ENCODE results near the gene FBLN1.

Gene FBLN1

DNA sequence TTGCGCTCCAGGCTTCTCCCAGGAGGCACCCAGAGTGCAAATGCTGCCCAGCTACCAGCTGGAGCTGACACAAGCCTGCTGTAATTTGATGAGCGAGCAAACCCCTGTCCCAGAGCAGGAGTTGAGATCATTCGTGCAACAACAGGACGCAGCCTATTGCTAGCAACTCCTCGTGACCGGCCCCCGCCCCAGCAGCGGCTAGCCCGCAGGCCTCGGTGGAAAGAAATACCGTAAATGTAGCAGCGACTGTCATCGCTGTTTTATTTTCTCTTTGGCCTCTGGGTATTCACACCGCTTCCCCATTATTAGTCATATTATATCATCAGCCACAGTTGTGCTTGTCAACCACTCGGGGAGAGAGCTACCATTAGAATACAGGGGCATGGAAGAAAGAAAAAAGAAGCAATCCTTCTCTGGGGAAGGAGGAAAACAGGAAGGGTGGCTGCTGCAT is 109.8 kb downstream of the FBLN1 start:
- no peak overlapping the region for H3K27ac ChIP-seq (ENCODE audit: extremely low read depth, low read depth, low read length)
- no peaks in the 10 kb centered on the region for H3K36me3 ChIP-seq (ENCODE audit: control insufficient read depth in 2 of 2, insufficient read depth in 1 of 2, low read length in 2 of 2)
- POLR2A ChIA-PET, result interaction anchor here (0.5 kb wide), 1 partner anchor 214 kb away, joined by 4 read pairs; no protein-coding TSS in a partner anchor
- TF ChIP-seq ZNF623 (tag by site-specific recombination; IDR thresholded peaks at IDR 0.05) (no peak), TRIM28 (IDR thresholded peaks at IDR 0.05; ENCODE audit: borderline replicate concordance, low read length) (peak; percentile 79)
- H3K4me3 ChIP-seq (ENCODE audit: low read depth, low read length), result no peak overlapping the region
- H3K9me3 ChIP-seq (ENCODE audit: control insufficient read depth, insufficient read depth, low read depth, low read length), result no peaks in the 10 kb centered on the region
- no peaks in the 10 kb centered on the region for H3K4me1 ChIP-seq (ENCODE audit: control insufficient read depth, insufficient read depth, low read length)
- CTCF ChIA-PET, result interaction anchor here (0.6 kb wide), 1 partner anchor 229 kb away, joined by 4 read pairs; no protein-coding TSS in a partner anchor

DNA sequence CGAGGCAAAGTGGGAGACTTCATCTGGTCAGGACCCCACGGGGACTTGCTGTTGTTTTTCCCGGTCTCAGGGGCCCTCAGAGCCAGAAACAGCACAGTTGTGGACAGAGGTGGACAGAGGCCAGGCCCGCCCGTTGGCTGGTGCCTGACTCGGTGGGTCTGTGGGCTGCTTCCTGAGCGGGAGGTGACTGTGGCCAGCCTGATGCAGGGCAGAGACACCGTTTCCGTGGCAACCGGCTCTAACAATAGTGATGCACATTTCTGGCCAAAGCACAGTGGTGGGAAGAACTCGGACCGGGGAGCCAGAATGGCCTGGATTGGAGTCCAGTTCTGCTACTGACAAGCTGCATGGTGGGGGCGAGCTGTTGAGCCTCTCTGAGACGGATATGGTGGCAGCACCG is 110.3 kb downstream of the FBLN1 start:
- TF ChIP-seq PRDM1 (tag by site-specific recombination; IDR thresholded peaks at IDR 0.05) (no peak), BCL11B (tag by site-specific recombination; IDR thresholded peaks at IDR 0.05; ENCODE audit: low read depth) (no peak)
- TF ChIP-seq, protein P1, sequence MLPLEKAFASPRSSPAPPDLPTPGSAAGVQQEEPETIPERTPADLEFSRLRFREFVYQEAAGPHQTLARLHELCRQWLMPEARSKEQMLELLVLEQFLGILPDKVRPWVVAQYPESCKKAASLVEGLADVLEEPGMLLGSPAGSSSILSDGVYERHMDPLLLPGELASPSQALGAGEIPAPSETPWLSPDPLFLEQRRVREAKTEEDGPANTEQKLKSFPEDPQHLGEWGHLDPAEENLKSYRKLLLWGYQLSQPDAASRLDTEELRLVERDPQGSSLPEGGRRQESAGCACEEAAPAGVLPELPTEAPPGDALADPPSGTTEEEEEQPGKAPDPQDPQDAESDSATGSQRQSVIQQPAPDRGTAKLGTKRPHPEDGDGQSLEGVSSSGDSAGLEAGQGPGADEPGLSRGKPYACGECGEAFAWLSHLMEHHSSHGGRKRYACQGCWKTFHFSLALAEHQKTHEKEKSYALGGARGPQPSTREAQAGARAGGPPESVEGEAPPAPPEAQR (tag by site-specific recombination; IDR thresholded peaks at IDR 0.05), result no peak
- TF ChIP-seq, protein P2, sequence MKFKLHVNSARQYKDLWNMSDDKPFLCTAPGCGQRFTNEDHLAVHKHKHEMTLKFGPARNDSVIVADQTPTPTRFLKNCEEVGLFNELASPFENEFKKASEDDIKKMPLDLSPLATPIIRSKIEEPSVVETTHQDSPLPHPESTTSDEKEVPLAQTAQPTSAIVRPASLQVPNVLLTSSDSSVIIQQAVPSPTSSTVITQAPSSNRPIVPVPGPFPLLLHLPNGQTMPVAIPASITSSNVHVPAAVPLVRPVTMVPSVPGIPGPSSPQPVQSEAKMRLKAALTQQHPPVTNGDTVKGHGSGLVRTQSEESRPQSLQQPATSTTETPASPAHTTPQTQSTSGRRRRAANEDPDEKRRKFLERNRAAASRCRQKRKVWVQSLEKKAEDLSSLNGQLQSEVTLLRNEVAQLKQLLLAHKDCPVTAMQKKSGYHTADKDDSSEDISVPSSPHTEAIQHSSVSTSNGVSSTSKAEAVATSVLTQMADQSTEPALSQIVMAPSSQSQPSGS (tag by site-specific recombination; IDR thresholded peaks at IDR 0.05; ENCODE audit: low read depth), result no peak
- H3K36me3 ChIP-seq (ENCODE audit: control insufficient read depth in 2 of 2, insufficient read depth in 1 of 2, low read length in 2 of 2), result no peaks in the 10 kb centered on the region
- H3K4me1 ChIP-seq (ENCODE audit: control insufficient read depth, insufficient read depth, low read length), result no peaks in the 10 kb centered on the region
- ChIA-PET CTCF (no interaction called here), POLR2A (interaction anchor here (0.5 kb wide), 1 partner anchor 214 kb away, joined by 4 read pairs; no protein-coding TSS in a partner anchor)
- no peak overlapping the region for H3K27ac ChIP-seq (ENCODE audit: extremely low read depth, low read depth, low read length)
- H3K4me3 ChIP-seq (ENCODE audit: low read depth, low read length), result no peak overlapping the region
- no peaks in the 10 kb centered on the region for H3K9me3 ChIP-seq (ENCODE audit: control insufficient read depth, insufficient read depth, low read depth, low read length)

DNA sequence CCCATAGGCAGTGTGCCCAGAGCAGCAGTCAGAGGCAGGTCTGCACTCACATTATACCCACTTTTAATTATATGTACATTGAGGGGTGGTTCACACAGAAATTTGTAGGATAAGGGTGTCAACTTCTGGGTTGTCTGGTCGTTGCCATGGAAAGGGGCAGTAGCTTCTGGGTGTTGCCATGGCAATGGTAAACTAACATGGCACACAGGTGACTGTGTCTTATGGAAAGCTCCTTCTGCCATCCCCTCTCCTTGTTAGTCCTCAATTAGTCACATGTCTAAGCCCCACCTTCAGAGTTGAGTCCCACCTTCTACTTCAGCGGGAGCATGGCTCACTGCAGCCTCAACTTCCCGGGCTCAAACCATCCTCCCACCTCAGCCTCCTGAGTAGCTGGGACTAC is 112.7 kb downstream of the FBLN1 start:
- H3K27ac ChIP-seq (ENCODE audit: extremely low read depth, low read depth, low read length), result no peak overlapping the region
- CTCF ChIA-PET, result no interaction called here
- H3K9me3 ChIP-seq (ENCODE audit: control insufficient read depth, insufficient read depth, low read depth, low read length), result no peaks in the 10 kb centered on the region
- POLR2A ChIA-PET, result no interaction called here
- no peak overlapping the region for H3K4me3 ChIP-seq (ENCODE audit: low read depth, low read length)
- H3K36me3 ChIP-seq (ENCODE audit: control insufficient read depth in 2 of 2, insufficient read depth in 1 of 2, low read length in 2 of 2), result no peaks in the 10 kb centered on the region
- no peak for TF ChIP-seq ZNF776 (tag by site-specific recombination; IDR thresholded peaks at IDR 0.05; ENCODE audit: borderline replicate concordance)
- TF ChIP-seq, protein P3, sequence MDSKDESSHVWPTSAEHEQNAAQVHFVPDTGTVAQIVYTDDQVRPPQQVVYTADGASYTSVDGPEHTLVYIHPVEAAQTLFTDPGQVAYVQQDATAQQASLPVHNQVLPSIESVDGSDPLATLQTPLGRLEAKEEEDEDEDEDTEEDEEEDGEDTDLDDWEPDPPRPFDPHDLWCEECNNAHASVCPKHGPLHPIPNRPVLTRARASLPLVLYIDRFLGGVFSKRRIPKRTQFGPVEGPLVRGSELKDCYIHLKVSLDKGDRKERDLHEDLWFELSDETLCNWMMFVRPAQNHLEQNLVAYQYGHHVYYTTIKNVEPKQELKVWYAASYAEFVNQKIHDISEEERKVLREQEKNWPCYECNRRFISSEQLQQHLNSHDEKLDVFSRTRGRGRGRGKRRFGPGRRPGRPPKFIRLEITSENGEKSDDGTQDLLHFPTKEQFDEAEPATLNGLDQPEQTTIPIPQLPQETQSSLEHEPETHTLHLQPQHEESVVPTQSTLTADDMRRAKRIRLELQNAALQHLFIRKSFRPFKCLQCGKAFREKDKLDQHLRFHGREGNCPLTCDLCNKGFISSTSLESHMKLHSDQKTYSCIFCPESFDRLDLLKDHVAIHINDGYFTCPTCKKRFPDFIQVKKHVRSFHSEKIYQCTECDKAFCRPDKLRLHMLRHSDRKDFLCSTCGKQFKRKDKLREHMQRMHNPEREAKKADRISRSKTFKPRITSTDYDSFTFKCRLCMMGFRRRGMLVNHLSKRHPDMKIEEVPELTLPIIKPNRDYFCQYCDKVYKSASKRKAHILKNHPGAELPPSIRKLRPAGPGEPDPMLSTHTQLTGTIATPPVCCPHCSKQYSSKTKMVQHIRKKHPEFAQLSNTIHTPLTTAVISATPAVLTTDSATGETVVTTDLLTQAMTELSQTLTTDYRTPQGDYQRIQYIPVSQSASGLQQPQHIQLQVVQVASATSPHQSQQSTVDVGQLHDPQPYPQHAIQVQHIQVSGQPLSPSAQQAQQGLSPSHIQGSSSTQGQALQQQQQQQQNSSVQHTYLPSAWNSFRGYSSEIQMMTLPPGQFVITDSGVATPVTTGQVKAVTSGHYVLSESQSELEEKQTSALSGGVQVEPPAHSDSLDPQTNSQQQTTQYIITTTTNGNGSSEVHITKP (tag by site-specific recombination; IDR thresholded peaks at IDR 0.05), result no peak
- TF ChIP-seq ZNF664 (tag by site-specific recombination; IDR thresholded peaks at IDR 0.05), result no peak
- TF ChIP-seq ZNF510 (tag by site-specific recombination; IDR thresholded peaks at IDR 0.05; ENCODE audit: insufficient replicate concordance), result no peak
- TF ChIP-seq, protein P4, sequence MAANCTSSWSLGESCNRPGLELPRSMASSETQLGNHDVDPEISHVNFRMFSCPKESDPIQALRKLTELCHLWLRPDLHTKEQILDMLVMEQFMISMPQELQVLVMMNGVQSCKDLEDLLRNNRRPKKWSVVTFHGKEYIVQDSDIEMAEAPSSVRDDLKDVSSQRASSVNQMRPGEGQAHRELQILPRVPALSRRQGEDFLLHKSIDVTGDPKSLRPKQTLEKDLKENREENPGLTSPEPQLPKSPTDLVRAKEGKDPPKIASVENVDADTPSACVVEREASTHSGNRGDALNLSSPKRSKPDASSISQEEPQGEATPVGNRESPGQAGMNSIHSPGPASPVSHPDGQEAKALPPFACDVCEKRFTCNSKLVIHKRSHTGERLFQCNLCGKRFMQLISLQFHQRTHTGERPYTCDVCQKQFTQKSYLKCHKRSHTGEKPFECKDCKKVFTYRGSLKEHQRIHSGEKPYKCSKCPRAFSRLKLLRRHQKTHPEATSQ (tag by site-specific recombination; IDR thresholded peaks at IDR 0.05), result no peak
- no peak for TF ChIP-seq ZXDB (tag by site-specific recombination; IDR thresholded peaks at IDR 0.05)
- TF ChIP-seq HOXA7 (CRISPR knock-in tag; IDR thresholded peaks at IDR 0.05; ENCODE audit: borderline replicate concordance), result no peak
- no peak for TF ChIP-seq ZNF175 (tag by site-specific recombination; IDR thresholded peaks at IDR 0.05)
- TF ChIP-seq ZNF626 (tag by site-specific recombination; IDR thresholded peaks at IDR 0.05), result no peak
- no peak for TF ChIP-seq ZNF16 (tag by site-specific recombination; IDR thresholded peaks at IDR 0.05; ENCODE audit: low read depth)
- H3K4me1 ChIP-seq (ENCODE audit: control insufficient read depth, insufficient read depth, low read length), result no peaks in the 10 kb centered on the region

Data from HEK293 (cell line).